Liver (tissue), 9 donors: ENCODE measurements around the gene CSAD. TPM values are rescaled to one million over a fixed set of nuclear protein-coding genes. Genes with fewer than 3 reads are reported as not detected.
A peak's percentile ranks its signal among the peaks of the same experiment; 100 is the strongest.

Experiments
- DNase-seq: peaks from one replicate; pipeline ENCODE4 v3.0.0-alpha.2; 2017; ENCODE audit warnings: low spot score
- H3K27ac ChIP-seq, 2 donors: one replicate each; pipeline ENCODE4 v1.7.0; 2013; ENCODE audit warnings: inconsistent platforms in 2 of 2, low read length in 2 of 2, control low read depth in 1 of 2, low read depth in 1 of 2, mild to moderate bottlenecking in 1 of 2
- H3K27me3 ChIP-seq, 4 donors: one replicate each; pipeline versions ENCODE4 v1.6.1 to v1.7.0; 2013; ENCODE audit warnings: low read length in 3 of 4, inconsistent platforms in 1 of 4, mild to moderate bottlenecking in 1 of 4, moderate library complexity in 1 of 4; ENCODE audit not compliant: control insufficient read depth in 4 of 4, insufficient read depth in 4 of 4
- H3K36me3 ChIP-seq, 4 donors: one replicate each; pipeline versions ENCODE4 v1.6.1 to v1.7.0; 2013; ENCODE audit warnings: low read length in 3 of 4, mild to moderate bottlenecking in 3 of 4, low read depth in 1 of 4, moderate library complexity in 1 of 4; ENCODE audit not compliant: control insufficient read depth in 4 of 4, insufficient read depth in 3 of 4
- H3K4me1 ChIP-seq, 4 donors: one replicate each; pipeline versions ENCODE4 v1.6.1 to v1.7.0; 2013; ENCODE audit warnings: low read length in 3 of 4, mild to moderate bottlenecking in 3 of 4, moderate library complexity in 1 of 4; ENCODE audit not compliant: control insufficient read depth in 4 of 4, insufficient read depth in 4 of 4
- H3K4me3 ChIP-seq, 3 donors: one replicate each; pipeline versions ENCODE4 v1.6.1 to v1.7.0; 2013; ENCODE audit warnings: low read length in 3 of 3, control low read depth in 1 of 3, low read depth in 1 of 3, mild to moderate bottlenecking in 1 of 3
- H3K9ac ChIP-seq, 2 donors: one replicate each; pipeline ENCODE4 v1.7.0; 2013; ENCODE audit warnings: low read length in 2 of 2, mild to moderate bottlenecking in 2 of 2, moderate library complexity in 2 of 2, control low read depth in 1 of 2, low read depth in 1 of 2
- H3K9me3 ChIP-seq, 4 donors: one replicate each; pipeline versions ENCODE4 v1.6.1 to v1.7.0; 2013; ENCODE audit warnings: low read length in 3 of 4; ENCODE audit not compliant: control insufficient read depth in 4 of 4
- ATF3 ChIP-seq: IDR thresholded peaks from 2 replicates; pipeline ENCODE4 v1.6.1; 2016; ENCODE audit warnings: antibody characterized with exemption
- CTCF ChIP-seq: fragments of 150-350 bp; IDR thresholded peaks from 2 replicates; pipeline ENCODE4 v1.5.1; 2017; ENCODE audit warnings: improper control_type of control experiment, low read depth, low read length; ENCODE audit not compliant: missing input control
- EGR1 ChIP-seq, 2 donors: IDR thresholded peaks; 2 replicates each; pipeline ENCODE4 v1.6.1; 2016 to 2018; ENCODE audit warnings: antibody characterized with exemption in 2 of 2, low read depth in 2 of 2
- FOXA1 ChIP-seq: IDR thresholded peaks from 2 replicates; pipeline ENCODE4 v1.6.1; 2016; ENCODE audit warnings: antibody characterized with exemption
- FOXA2 ChIP-seq: IDR thresholded peaks from 2 replicates; pipeline ENCODE4 v1.6.1; 2016; ENCODE audit warnings: antibody characterized with exemption
- GABPA ChIP-seq, 2 donors: IDR thresholded peaks in 1 of 2; conservative IDR thresholded peaks in 1 of 2; 2 replicates each; pipeline ENCODE4 v1.6.1; 2016; ENCODE audit warnings: antibody characterized with exemption in 2 of 2, mild to moderate bottlenecking in 1 of 2, moderate library complexity in 1 of 2
- HNF4A ChIP-seq, 2 donors: conservative IDR thresholded peaks; 2 replicates each; pipeline ENCODE4 v1.6.1; 2016; ENCODE audit warnings: antibody characterized with exemption in 2 of 2, mild to moderate bottlenecking in 2 of 2
- HNF4G ChIP-seq: IDR thresholded peaks from 2 replicates; pipeline ENCODE4 v1.6.1; 2016; ENCODE audit warnings: antibody characterized with exemption
- JUND ChIP-seq, 2 donors: IDR thresholded peaks; 2 replicates each; pipeline ENCODE4 v1.6.1; 2016; ENCODE audit warnings: antibody characterized with exemption in 2 of 2
- MAX ChIP-seq: IDR thresholded peaks from 2 replicates; pipeline ENCODE4 v1.6.1; 2016; ENCODE audit warnings: antibody characterized with exemption
- NR2F2 ChIP-seq: IDR thresholded peaks from 2 replicates; pipeline ENCODE4 v1.6.1; 2016; ENCODE audit warnings: antibody characterized with exemption
- RAD21 ChIP-seq, 2 donors: IDR thresholded peaks; 2 replicates each; pipeline ENCODE4 v1.6.1; 2016; ENCODE audit warnings: antibody characterized with exemption in 2 of 2, mild to moderate bottlenecking in 2 of 2
- RXRA ChIP-seq, 2 donors: IDR thresholded peaks; 2 replicates each; pipeline ENCODE4 v1.6.1; 2017 to 2018; ENCODE audit warnings: antibody characterized with exemption in 2 of 2, mild to moderate bottlenecking in 1 of 2
- SP1 ChIP-seq: IDR thresholded peaks from 2 replicates; pipeline ENCODE4 v1.6.1; 2018; ENCODE audit warnings: antibody characterized with exemption, mild to moderate bottlenecking
- TAF1 ChIP-seq: conservative IDR thresholded peaks from 2 replicates; pipeline ENCODE4 v1.6.1; 2016; ENCODE audit warnings: antibody characterized with exemption, mild to moderate bottlenecking
- YY1 ChIP-seq: IDR thresholded peaks from 2 replicates; pipeline ENCODE4 v1.6.1; 2016; ENCODE audit warnings: antibody characterized with exemption, mild to moderate bottlenecking
- ZBTB33 ChIP-seq: IDR thresholded peaks from 2 replicates; pipeline ENCODE4 v1.6.1; 2016; ENCODE audit warnings: antibody characterized with exemption
- WGBS: extraction: QIAGEN DNeasy Blood & Tissue Kit; methylation state at CpG from one replicate; pipeline ENCODE4 v1.1.7; 2013; 5-methylcytosine and 5-hydroxymethylcytosine counted together
- polyA plus RNA-seq, 2 donors: library from polyadenylated mRNA; stranded (reverse) in 1 of 2; unstranded in 1 of 2; fragments of 200-250 nt in 1 of 2; fragments of >200 nt in 1 of 2; fragmentation: Nextera tagmentation in 1 of 2; extraction: Ambion mirVana in 1 of 2; gene quantifications; one replicate each; pipeline versions ENCODE4 v1.2.1 to v1.2.3, GENCODE V29; 2013 to 2015
- total RNA-seq, 2 donors: library from RNA; depleted of rRNA; stranded (reverse); fragments of >200 nt; gene quantifications; one replicate each; pipeline ENCODE4 v1.2.3, GENCODE V29; 2014
- TF ChIP-seq, protein P1 (sequence below): IDR thresholded peaks from 2 replicates; pipeline ENCODE4 v1.6.1; 2016; ENCODE audit warnings: antibody characterized with exemption, mild to moderate bottlenecking
- donor health status: healthy.
- donor health status: healthy.
- donor health status: healthy.
- donor health status: healthy.
- donor health status: healthy.

The CSAD gene
- total and polyA plus RNA-seq, 4 donors = 4.4 to 41.5 (median 35.1) TPM

- peaks cover 12 to 53% (median 52%) of the 10 kb centered on the region in 4 donors for H3K4me1 ChIP-seq
- WGBS = 63% methylated on average over 16 of the region's 16 CpGs
- H3K36me3 ChIP-seq = peaks cover 0 to 2% (median 0%) of the 10 kb centered on the region in 4 donors
- TF ChIP-seq MAX = no peak
- no peak for TF ChIP-seq CTCF
- TF ChIP-seq YY1 = no peak
- TF ChIP-seq SP1 = no peak
- no peak for TF ChIP-seq FOXA1
- TF ChIP-seq HNF4A (conservative IDR thresholded peaks at IDR 0.05) = no peak
- no peak for TF ChIP-seq RAD21 (IDR thresholded peaks at IDR 0.05)
- TF ChIP-seq EGR1 (IDR thresholded peaks at IDR 0.05; ENCODE audit: low read depth in 2 of 2) = no peak
- no peak for TF ChIP-seq NR2F2
- no peak for TF ChIP-seq GABPA (IDR thresholded peaks at IDR 0.05 in 1 of 2, conservative IDR thresholded peaks at IDR 0.05 in 1 of 2)
- TF ChIP-seq ZBTB33 = no peak
- TF ChIP-seq TAF1 = no peak
- no peak for TF ChIP-seq JUND (IDR thresholded peaks at IDR 0.05)
- no peak for TF ChIP-seq RXRA (IDR thresholded peaks at IDR 0.05)
- TF ChIP-seq, protein P1, sequence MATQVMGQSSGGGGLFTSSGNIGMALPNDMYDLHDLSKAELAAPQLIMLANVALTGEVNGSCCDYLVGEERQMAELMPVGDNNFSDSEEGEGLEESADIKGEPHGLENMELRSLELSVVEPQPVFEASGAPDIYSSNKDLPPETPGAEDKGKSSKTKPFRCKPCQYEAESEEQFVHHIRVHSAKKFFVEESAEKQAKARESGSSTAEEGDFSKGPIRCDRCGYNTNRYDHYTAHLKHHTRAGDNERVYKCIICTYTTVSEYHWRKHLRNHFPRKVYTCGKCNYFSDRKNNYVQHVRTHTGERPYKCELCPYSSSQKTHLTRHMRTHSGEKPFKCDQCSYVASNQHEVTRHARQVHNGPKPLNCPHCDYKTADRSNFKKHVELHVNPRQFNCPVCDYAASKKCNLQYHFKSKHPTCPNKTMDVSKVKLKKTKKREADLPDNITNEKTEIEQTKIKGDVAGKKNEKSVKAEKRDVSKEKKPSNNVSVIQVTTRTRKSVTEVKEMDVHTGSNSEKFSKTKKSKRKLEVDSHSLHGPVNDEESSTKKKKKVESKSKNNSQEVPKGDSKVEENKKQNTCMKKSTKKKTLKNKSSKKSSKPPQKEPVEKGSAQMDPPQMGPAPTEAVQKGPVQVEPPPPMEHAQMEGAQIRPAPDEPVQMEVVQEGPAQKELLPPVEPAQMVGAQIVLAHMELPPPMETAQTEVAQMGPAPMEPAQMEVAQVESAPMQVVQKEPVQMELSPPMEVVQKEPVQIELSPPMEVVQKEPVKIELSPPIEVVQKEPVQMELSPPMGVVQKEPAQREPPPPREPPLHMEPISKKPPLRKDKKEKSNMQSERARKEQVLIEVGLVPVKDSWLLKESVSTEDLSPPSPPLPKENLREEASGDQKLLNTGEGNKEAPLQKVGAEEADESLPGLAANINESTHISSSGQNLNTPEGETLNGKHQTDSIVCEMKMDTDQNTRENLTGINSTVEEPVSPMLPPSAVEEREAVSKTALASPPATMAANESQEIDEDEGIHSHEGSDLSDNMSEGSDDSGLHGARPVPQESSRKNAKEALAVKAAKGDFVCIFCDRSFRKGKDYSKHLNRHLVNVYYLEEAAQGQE = no peak
- no peak for TF ChIP-seq FOXA2
- no peak for TF ChIP-seq ATF3
- no peak for TF ChIP-seq HNF4G
- no peak overlapping the region for H3K9ac ChIP-seq
- no peaks in the 10 kb centered on the region for H3K27me3 ChIP-seq
- no peaks in the 10 kb centered on the region for H3K9me3 ChIP-seq
- H3K27ac ChIP-seq = peak overlapping the region in 1 of 2 donors; percentile 17
- no peak for DNase-seq
- H3K4me3 ChIP-seq = no peak overlapping the region
These were observed 20.7 kb downstream of the CSAD start for GRCh38 chr12:53160000-53160399.
